ENCODE measurements around the gene NR3C1. TPM values are rescaled to one million over a fixed set of nuclear protein-coding genes. Genes with fewer than 3 reads are reported as not detected.

Gene NR3C1
- total and polyA plus RNA-seq, 2 of the 13 experiments (the other 11 are each of a cell fraction or from before 2014, with no cell fraction given) = 10.0 to 24.3 TPM

GRCh38 chr5:143234162-143234842 is 169.2 kb downstream of the NR3C1 start (continued):
- no peak for TF ChIP-seq ZNF572 (CRISPR knock-in tag; IDR thresholded peaks at IDR 0.05)
- TF ChIP-seq KLF13 (CRISPR knock-in tag; IDR thresholded peaks at IDR 0.05) = no peak
- TF ChIP-seq ZNF746 (CRISPR knock-in tag; IDR thresholded peaks at IDR 0.05) = no peak
- no peak for TF ChIP-seq SP140L (CRISPR knock-in tag; IDR thresholded peaks at IDR 0.05; ENCODE audit: borderline replicate concordance)
- TF ChIP-seq HNF1B (CRISPR knock-in tag; IDR thresholded peaks at IDR 0.05) = peak; percentile 98
- peak; percentile 51; the same call in 1 of the 2 replicates for TF ChIP-seq DRAP1 (CRISPR knock-in tag; IDR thresholded peaks at IDR 0.05)
- peak; percentile 47; the same call in 1 of the 2 replicates for TF ChIP-seq KAT8 (CRISPR knock-in tag; IDR thresholded peaks at IDR 0.05)
- TF ChIP-seq, protein P1, sequence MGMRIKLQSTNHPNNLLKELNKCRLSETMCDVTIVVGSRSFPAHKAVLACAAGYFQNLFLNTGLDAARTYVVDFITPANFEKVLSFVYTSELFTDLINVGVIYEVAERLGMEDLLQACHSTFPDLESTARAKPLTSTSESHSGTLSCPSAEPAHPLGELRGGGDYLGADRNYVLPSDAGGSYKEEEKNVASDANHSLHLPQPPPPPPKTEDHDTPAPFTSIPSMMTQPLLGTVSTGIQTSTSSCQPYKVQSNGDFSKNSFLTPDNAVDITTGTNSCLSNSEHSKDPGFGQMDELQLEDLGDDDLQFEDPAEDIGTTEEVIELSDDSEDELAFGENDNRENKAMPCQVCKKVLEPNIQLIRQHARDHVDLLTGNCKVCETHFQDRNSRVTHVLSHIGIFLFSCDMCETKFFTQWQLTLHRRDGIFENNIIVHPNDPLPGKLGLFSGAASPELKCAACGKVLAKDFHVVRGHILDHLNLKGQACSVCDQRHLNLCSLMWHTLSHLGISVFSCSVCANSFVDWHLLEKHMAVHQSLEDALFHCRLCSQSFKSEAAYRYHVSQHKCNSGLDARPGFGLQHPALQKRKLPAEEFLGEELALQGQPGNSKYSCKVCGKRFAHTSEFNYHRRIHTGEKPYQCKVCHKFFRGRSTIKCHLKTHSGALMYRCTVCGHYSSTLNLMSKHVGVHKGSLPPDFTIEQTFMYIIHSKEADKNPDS (CRISPR knock-in tag; IDR thresholded peaks at IDR 0.05) = no peak
- TF ChIP-seq MXI1 (IDR thresholded peaks at IDR 0.05; ENCODE audit: borderline replicate concordance, low read depth, low read length) = no peak
- 0 out of 2 replicates have a peak, but pooled peaks have one; percentile 21 for TF ChIP-seq BCL6 (CRISPR knock-in tag; IDR thresholded peaks at IDR 0.05)
- no peak for TF ChIP-seq RNF219 (CRISPR knock-in tag; IDR thresholded peaks at IDR 0.05)
- TF ChIP-seq TBX2 (CRISPR knock-in tag; IDR thresholded peaks at IDR 0.05; ENCODE audit: borderline replicate concordance) = peak; percentile 75
- TF ChIP-seq, protein P2, sequence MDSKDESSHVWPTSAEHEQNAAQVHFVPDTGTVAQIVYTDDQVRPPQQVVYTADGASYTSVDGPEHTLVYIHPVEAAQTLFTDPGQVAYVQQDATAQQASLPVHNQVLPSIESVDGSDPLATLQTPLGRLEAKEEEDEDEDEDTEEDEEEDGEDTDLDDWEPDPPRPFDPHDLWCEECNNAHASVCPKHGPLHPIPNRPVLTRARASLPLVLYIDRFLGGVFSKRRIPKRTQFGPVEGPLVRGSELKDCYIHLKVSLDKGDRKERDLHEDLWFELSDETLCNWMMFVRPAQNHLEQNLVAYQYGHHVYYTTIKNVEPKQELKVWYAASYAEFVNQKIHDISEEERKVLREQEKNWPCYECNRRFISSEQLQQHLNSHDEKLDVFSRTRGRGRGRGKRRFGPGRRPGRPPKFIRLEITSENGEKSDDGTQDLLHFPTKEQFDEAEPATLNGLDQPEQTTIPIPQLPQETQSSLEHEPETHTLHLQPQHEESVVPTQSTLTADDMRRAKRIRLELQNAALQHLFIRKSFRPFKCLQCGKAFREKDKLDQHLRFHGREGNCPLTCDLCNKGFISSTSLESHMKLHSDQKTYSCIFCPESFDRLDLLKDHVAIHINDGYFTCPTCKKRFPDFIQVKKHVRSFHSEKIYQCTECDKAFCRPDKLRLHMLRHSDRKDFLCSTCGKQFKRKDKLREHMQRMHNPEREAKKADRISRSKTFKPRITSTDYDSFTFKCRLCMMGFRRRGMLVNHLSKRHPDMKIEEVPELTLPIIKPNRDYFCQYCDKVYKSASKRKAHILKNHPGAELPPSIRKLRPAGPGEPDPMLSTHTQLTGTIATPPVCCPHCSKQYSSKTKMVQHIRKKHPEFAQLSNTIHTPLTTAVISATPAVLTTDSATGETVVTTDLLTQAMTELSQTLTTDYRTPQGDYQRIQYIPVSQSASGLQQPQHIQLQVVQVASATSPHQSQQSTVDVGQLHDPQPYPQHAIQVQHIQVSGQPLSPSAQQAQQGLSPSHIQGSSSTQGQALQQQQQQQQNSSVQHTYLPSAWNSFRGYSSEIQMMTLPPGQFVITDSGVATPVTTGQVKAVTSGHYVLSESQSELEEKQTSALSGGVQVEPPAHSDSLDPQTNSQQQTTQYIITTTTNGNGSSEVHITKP (CRISPR knock-in tag; IDR thresholded peaks at IDR 0.05; ENCODE audit: low read depth) = no peak
- TF ChIP-seq TGIF2 (CRISPR knock-in tag; IDR thresholded peaks at IDR 0.05) = no peak; the same call in 1 of the 2 replicates
- TF ChIP-seq ZFP36L2 (CRISPR knock-in tag; IDR thresholded peaks at IDR 0.05) = no peak
- TF ChIP-seq PPARG (CRISPR knock-in tag; conservative IDR thresholded peaks at IDR 0.05) = 0 out of 2 replicates have a peak, but pooled peaks have one; percentile 35
- TF ChIP-seq ZNF3 (CRISPR knock-in tag; IDR thresholded peaks at IDR 0.05) = no peak
- no peak for TF ChIP-seq HNRNPLL (IDR thresholded peaks at IDR 0.05; ENCODE audit: low read depth, low read length, poor library complexity, severe bottlenecking)
- no peak for TF ChIP-seq RORA (CRISPR knock-in tag; IDR thresholded peaks at IDR 0.05)
- TF ChIP-seq ZNF432 (CRISPR knock-in tag; IDR thresholded peaks at IDR 0.05; ENCODE audit: borderline replicate concordance) = no peak

Measured in HepG2 (cell line).